ENCODE results near the gene BCL2.

- TF ChIP-seq, protein P1, sequence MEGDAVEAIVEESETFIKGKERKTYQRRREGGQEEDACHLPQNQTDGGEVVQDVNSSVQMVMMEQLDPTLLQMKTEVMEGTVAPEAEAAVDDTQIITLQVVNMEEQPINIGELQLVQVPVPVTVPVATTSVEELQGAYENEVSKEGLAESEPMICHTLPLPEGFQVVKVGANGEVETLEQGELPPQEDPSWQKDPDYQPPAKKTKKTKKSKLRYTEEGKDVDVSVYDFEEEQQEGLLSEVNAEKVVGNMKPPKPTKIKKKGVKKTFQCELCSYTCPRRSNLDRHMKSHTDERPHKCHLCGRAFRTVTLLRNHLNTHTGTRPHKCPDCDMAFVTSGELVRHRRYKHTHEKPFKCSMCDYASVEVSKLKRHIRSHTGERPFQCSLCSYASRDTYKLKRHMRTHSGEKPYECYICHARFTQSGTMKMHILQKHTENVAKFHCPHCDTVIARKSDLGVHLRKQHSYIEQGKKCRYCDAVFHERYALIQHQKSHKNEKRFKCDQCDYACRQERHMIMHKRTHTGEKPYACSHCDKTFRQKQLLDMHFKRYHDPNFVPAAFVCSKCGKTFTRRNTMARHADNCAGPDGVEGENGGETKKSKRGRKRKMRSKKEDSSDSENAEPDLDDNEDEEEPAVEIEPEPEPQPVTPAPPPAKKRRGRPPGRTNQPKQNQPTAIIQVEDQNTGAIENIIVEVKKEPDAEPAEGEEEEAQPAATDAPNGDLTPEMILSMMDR (IDR thresholded peaks at IDR 0.05; ENCODE audit: low read depth, low read length): no peak
- TF ChIP-seq EZH2phosphoT487 (IDR thresholded peaks at IDR 0.05; ENCODE audit: low read depth): no peak
These were observed 98.7 kb downstream of the BCL2 start for GRCh38 chr18:63220903-63221302.
